Measurements from ENCODE around the gene INVS.
"Not testable (repeated sequence)": the region's sequence is repeated elsewhere in the genome, so short reads cannot be mapped to it uniquely, and the experiment has no call there.

Gene INVS

GRCh38 chr9:100129772-100130171 is 30.7 kb downstream of the INVS start:
- FAIRE-seq: no peak

GRCh38 chr9:100131216-100131615 is 32.2 kb downstream of the INVS start:
- no peak for FAIRE-seq

GRCh38 chr9:100131875-100132430 is 32.9 kb downstream of the INVS start:
- no peak for FAIRE-seq

GRCh38 chr9:100134731-100135130 is 35.7 kb downstream of the INVS start:
- FAIRE-seq: no peak

- not testable (repeated sequence) for FAIRE-seq
These were observed 37.8 kb downstream of the INVS start for GRCh38 chr9:100136799-100137198.

- not testable (repeated sequence) for FAIRE-seq
These were observed 41.3 kb downstream of the INVS start for GRCh38 chr9:100140303-100140702.

- not testable (repeated sequence) for FAIRE-seq
These were observed 42.8 kb downstream of the INVS start for GRCh38 chr9:100141862-100142261.

GRCh38 chr9:100145167-100145934 is 46.3 kb downstream of the INVS start:
- not testable (repeated sequence) for FAIRE-seq

GRCh38 chr9:100145976-100146375 is 46.9 kb downstream of the INVS start:
- FAIRE-seq: not testable (repeated sequence)

GRCh38 chr9:100150214-100150613 is 51.2 kb downstream of the INVS start:
- no peak for FAIRE-seq

GRCh38 chr9:100160021-100160420 is 61.0 kb downstream of the INVS start:
- FAIRE-seq: no peak

GRCh38 chr9:100167176-100167575 is 68.1 kb downstream of the INVS start:
- no peak for FAIRE-seq

GRCh38 chr9:100167915-100168654 is 69.0 kb downstream of the INVS start:
- FAIRE-seq: no peak

GRCh38 chr9:100170085-100170484 is 71.0 kb downstream of the INVS start:
- FAIRE-seq: no peak

- FAIRE-seq: no peak
These were observed 71.5 kb downstream of the INVS start for GRCh38 chr9:100170556-100170955.

- FAIRE-seq: no peak
These were observed 87.3 kb downstream of the INVS start for GRCh38 chr9:100186356-100186755.

- no peak for FAIRE-seq
These were observed 91.3 kb downstream of the INVS start for GRCh38 chr9:100190339-100190738.

GRCh38 chr9:100191264-100191663 is 92.2 kb downstream of the INVS start:
- FAIRE-seq: no peak

- FAIRE-seq: no peak
These were observed 94.0 kb downstream of the INVS start for GRCh38 chr9:100193078-100193477.

- FAIRE-seq: no peak
These were observed 97.2 kb downstream of the INVS start for GRCh38 chr9:100196215-100196614.

- FAIRE-seq: no peak
These were observed 97.8 kb downstream of the INVS start for GRCh38 chr9:100196828-100197227.

GRCh38 chr9:100197553-100197952 is 98.5 kb downstream of the INVS start:
- no peak for FAIRE-seq

- FAIRE-seq: no peak
These were observed 103.8 kb downstream of the INVS start for GRCh38 chr9:100202806-100203205.

- FAIRE-seq: no peak
These were observed 105.8 kb downstream of the INVS start for GRCh38 chr9:100204796-100205195.

Data from G401.6 (cell line).